H9 (cell line): ENCODE data around the gene TMEM217. TPM values are rescaled to one million over a fixed set of nuclear protein-coding genes. Genes with fewer than 3 reads are reported as not detected.

ENCODE experiments used
- DNase-seq: peaks from one replicate; pipeline ENCODE4 v3.0.0-alpha.2; 2017
- H2AFZ ChIP-seq: one replicate; pipeline ENCODE4 v1.6.1; 2013; ENCODE audit warnings: mild to moderate bottlenecking, low read length, control low read depth, moderate library complexity
- H2AK5ac ChIP-seq: 2 replicates; pipeline ENCODE4 v1.6.1; 2013; ENCODE audit warnings: low read length, control low read depth, mixed read lengths; ENCODE audit not compliant: insufficient read length
- H2BK120ac ChIP-seq: one replicate; pipeline ENCODE4 v1.6.1; 2013; ENCODE audit warnings: low read depth, mild to moderate bottlenecking, low read length, control low read depth, inconsistent platforms; ENCODE audit not compliant: poor library complexity, severe bottlenecking
- H2BK12ac ChIP-seq: 2 replicates; pipeline ENCODE4 v1.6.1; 2013; ENCODE audit warnings: low read length, control low read depth, mixed read lengths, low read depth; ENCODE audit not compliant: insufficient read length
- H2BK15ac ChIP-seq: 2 replicates; pipeline ENCODE4 v1.6.1; 2013; ENCODE audit warnings: low read depth, low read length, control low read depth
- H2BK20ac ChIP-seq: one replicate; pipeline ENCODE4 v1.6.1; 2013; ENCODE audit warnings: low read depth, mild to moderate bottlenecking, low read length, control low read depth, inconsistent platforms; ENCODE audit not compliant: poor library complexity, severe bottlenecking
- H2BK5ac ChIP-seq: 2 replicates; pipeline ENCODE4 v1.6.1; 2013; ENCODE audit warnings: low read length, control low read depth, mixed read lengths; ENCODE audit not compliant: insufficient read length
- H3K14ac ChIP-seq: 2 replicates; pipeline ENCODE4 v1.6.1; 2013; ENCODE audit warnings: low read length, control low read depth; ENCODE audit not compliant: insufficient read depth
- H3K18ac ChIP-seq: 2 replicates; pipeline ENCODE4 v1.6.1; 2013; ENCODE audit warnings: low read depth, mild to moderate bottlenecking, mixed read lengths, low read length, control low read depth; ENCODE audit not compliant: insufficient read length
- H3K23ac ChIP-seq: 2 replicates; pipeline ENCODE4 v1.6.1; 2013; ENCODE audit warnings: low read length, control low read depth, mixed read lengths, low read depth; ENCODE audit not compliant: insufficient read length
- H3K23me2 ChIP-seq: 2 replicates; pipeline ENCODE4 v1.6.1; 2013; ENCODE audit warnings: low read depth, mild to moderate bottlenecking, mixed read lengths, low read length, control low read depth; ENCODE audit not compliant: insufficient read length, poor library complexity, severe bottlenecking
- H3K27ac ChIP-seq: 2 replicates; pipeline ENCODE4 v1.5.1; 2013; ENCODE audit warnings: low read length, control low read depth, mixed read lengths, low read depth; ENCODE audit not compliant: insufficient read length
- H3K27me3 ChIP-seq: 2 replicates; pipeline ENCODE4 v1.6.1; 2013; ENCODE audit warnings: low read length, control low read depth, inconsistent platforms; ENCODE audit not compliant: insufficient read depth
- H3K4ac ChIP-seq: 2 replicates; pipeline ENCODE4 v1.6.1; 2013; ENCODE audit warnings: low read depth, mild to moderate bottlenecking, control low read depth, inconsistent platforms, low read length, moderate library complexity
- H3K4me1 ChIP-seq: 2 replicates; pipeline ENCODE4 v1.6.1; 2013; ENCODE audit warnings: low read length, control low read depth, inconsistent platforms; ENCODE audit not compliant: insufficient read depth
- H3K4me2 ChIP-seq: 2 replicates; pipeline ENCODE4 v1.6.1; 2013; ENCODE audit warnings: low read length, control low read depth, mixed read lengths; ENCODE audit not compliant: insufficient read length, insufficient read depth
- H3K56ac ChIP-seq: 2 replicates; pipeline ENCODE4 v1.6.1; 2013; ENCODE audit warnings: low read depth, mild to moderate bottlenecking, mixed read lengths, low read length, control low read depth; ENCODE audit not compliant: insufficient read length
- H3K79me1 ChIP-seq: 2 replicates; pipeline ENCODE4 v1.6.1; 2013; ENCODE audit warnings: low read depth, mild to moderate bottlenecking, moderate library complexity, low read length, control low read depth, inconsistent platforms; ENCODE audit not compliant: insufficient read depth, poor library complexity, severe bottlenecking
- H3K79me2 ChIP-seq: 2 replicates; pipeline ENCODE4 v1.6.1; 2013; ENCODE audit warnings: low read length, control low read depth, inconsistent platforms; ENCODE audit not compliant: insufficient read depth
- H3K9ac ChIP-seq: 2 replicates; pipeline ENCODE4 v1.6.1; 2013; ENCODE audit warnings: low read length, control low read depth, mixed read lengths; ENCODE audit not compliant: insufficient read length; ENCODE audit errors: extremely low read depth
- H3K9me3 ChIP-seq: one replicate; pipeline ENCODE4 v1.6.1; 2013; ENCODE audit warnings: low read depth, low read length, inconsistent platforms; ENCODE audit not compliant: control insufficient read depth
- H3T11ph ChIP-seq: one replicate; pipeline ENCODE4 v1.6.1; 2013; ENCODE audit warnings: mild to moderate bottlenecking, low read length, control low read depth, inconsistent platforms
- H4K20me1 ChIP-seq: one replicate; pipeline ENCODE4 v1.6.1; 2013; ENCODE audit not compliant: control insufficient read depth, insufficient read length, insufficient read depth
- H4K5ac ChIP-seq: 2 replicates; pipeline ENCODE4 v1.6.1; 2013; ENCODE audit warnings: low read depth, mild to moderate bottlenecking, mixed read lengths, low read length, control low read depth; ENCODE audit not compliant: insufficient read length
- H4K8ac ChIP-seq: replicated peaks from 2 replicates; pipeline ENCODE4 v1.6.1; 2013; ENCODE audit warnings: low read length, control low read depth, mixed read lengths, low read depth; ENCODE audit not compliant: insufficient read length
- H4K91ac ChIP-seq: 2 replicates; pipeline ENCODE4 v1.6.1; 2013; ENCODE audit warnings: low read depth, mild to moderate bottlenecking, moderate library complexity, mixed read lengths, low read length, control low read depth; ENCODE audit not compliant: insufficient read length
- H3K27ac Mint-ChIP-seq, 3 experiments: 2 replicates in 2 of 3; 3 replicates in 1 of 3; pipeline ENCODE4 v1.8.0; 2020 to 2021; ENCODE audit warnings: mixed read lengths in 3 of 3, mild to moderate bottlenecking in 1 of 3, moderate library complexity in 1 of 3
- H3K27me3 Mint-ChIP-seq: 2 replicates; pipeline ENCODE4 v1.8.0; 2021; ENCODE audit warnings: low read depth, mild to moderate bottlenecking, moderate library complexity, mixed read lengths
- H3K36me3 Mint-ChIP-seq, 3 experiments: 2 replicates in 2 of 3; 3 replicates in 1 of 3; pipeline ENCODE4 v1.8.0; 2020 to 2021; ENCODE audit warnings: low read depth in 3 of 3, mixed read lengths in 3 of 3; ENCODE audit not compliant: insufficient read depth in 1 of 3
- H3K4me1 Mint-ChIP-seq, 2 experiments: 2 replicates each; pipeline ENCODE4 v1.8.0; 2020; ENCODE audit warnings: mixed read lengths in 2 of 2
- H3K4me3 Mint-ChIP-seq, 2 experiments: 2 replicates in 1 of 2; 3 replicates in 1 of 2; pipeline ENCODE4 v1.8.0; 2020 to 2021; ENCODE audit warnings: mild to moderate bottlenecking in 2 of 2, mixed read lengths in 2 of 2, moderate library complexity in 1 of 2
- H3K9me3 Mint-ChIP-seq, 2 experiments: 2 replicates in 1 of 2; 3 replicates in 1 of 2; pipeline ENCODE4 v1.8.0; 2020; ENCODE audit warnings: mild to moderate bottlenecking in 2 of 2, mixed read lengths in 2 of 2, moderate library complexity in 1 of 2
- WGBS: extraction: QIAGEN DNeasy Blood & Tissue Kit; methylation state at CpG from one replicate; pipeline ENCODE4 v1.1.7; 2013; ENCODE audit warnings: missing lambda C conversion rate, low lambda C conversion rate, mixed read lengths; ENCODE audit not compliant: insufficient read length; ENCODE audit errors: extremely low coverage; 5-methylcytosine and 5-hydroxymethylcytosine counted together
- total RNA-seq: library from RNA; stranded (reverse); gene quantifications from 2 replicates; pipeline ENCODE4 v1.2.1, GENCODE V29; 2021
- TF ChIP-seq, protein P1 (sequence below): fragments of 200-600 bp; sonication (generic); conservative IDR thresholded peaks from 3 replicates; pipeline ENCODE4 v1.8.0; 2021; ENCODE audit warnings: antibody characterized with exemption, mild to moderate bottlenecking

Gene TMEM217
- total RNA-seq, 1 experiment from 2014 or later: 1.1 TPM

DNA sequence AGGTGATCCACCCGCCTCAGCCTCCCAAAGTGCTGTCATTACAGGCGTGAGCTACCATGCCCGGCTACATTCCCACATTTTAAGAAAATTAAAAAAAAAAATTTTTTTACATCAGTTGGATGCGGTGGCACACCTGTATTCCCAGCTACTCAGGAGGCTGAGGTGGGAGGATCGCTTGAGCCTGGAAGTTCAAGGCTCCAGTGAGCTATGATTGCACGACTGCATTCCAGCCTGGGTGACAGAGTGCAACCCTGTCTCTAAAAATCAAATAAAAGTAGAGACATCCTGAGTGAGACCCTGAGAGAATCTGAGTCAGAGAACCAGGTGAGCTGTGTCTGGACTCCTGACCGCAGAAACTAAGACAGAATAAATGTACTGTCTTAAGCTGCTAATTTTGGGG is 49.2 kb downstream of the TMEM217 start:
- H3K4me2 ChIP-seq: no peak overlapping the region
- Mint-ChIP-seq H3K36me3 (no peaks in the 10 kb centered on the region), H3K4me3 (no peak overlapping the region), H3K27ac (no peak overlapping the region), H3K27me3 (no peaks in the 10 kb centered on the region), H3K4me1 (peaks cover 2 to 5% of the 10 kb centered on the region in 2 experiments), H3K9me3 (peaks cover 0 to 2% of the 10 kb centered on the region in 2 experiments; a peak in 1 of 5 replicates)
- H3K9ac ChIP-seq: no peak overlapping the region
- H3K4ac ChIP-seq: no peak overlapping the region
- H3K4me1 ChIP-seq: no peaks in the 10 kb centered on the region; the same call in 1 of the 2 replicates
- H3K79me2 ChIP-seq: no peaks in the 10 kb centered on the region
- H3K18ac ChIP-seq: no peak overlapping the region
- no peak overlapping the region for H2BK15ac ChIP-seq
- H3K23ac ChIP-seq: no peak overlapping the region
- no peaks in the 10 kb centered on the region for H3K9me3 ChIP-seq
- no peak overlapping the region for H2BK20ac ChIP-seq
- no peak overlapping the region for H2AK5ac ChIP-seq
- H4K20me1 ChIP-seq: no peaks in the 10 kb centered on the region
- H4K5ac ChIP-seq: no peak overlapping the region
- H3K27me3 ChIP-seq: no peaks in the 10 kb centered on the region
- H3K14ac ChIP-seq: no peak overlapping the region
- no peak overlapping the region for H3K27ac ChIP-seq
- H3K23me2 ChIP-seq: no peaks in the 10 kb centered on the region
- no CpG with 5 or more reads among the region's 7 CpGs for WGBS
- no peak overlapping the region for H2BK120ac ChIP-seq
- no peak overlapping the region for H3T11ph ChIP-seq
- no peaks in the 10 kb centered on the region for H3K79me1 ChIP-seq
- DNase-seq: no peak
- no peak overlapping the region for H4K91ac ChIP-seq
- H4K8ac ChIP-seq: no peak overlapping the region
- H2AFZ ChIP-seq: no peak overlapping the region
- H2BK5ac ChIP-seq: no peak overlapping the region
- no peak overlapping the region for H2BK12ac ChIP-seq
- H3K56ac ChIP-seq: no peak overlapping the region
- TF ChIP-seq, protein P1, sequence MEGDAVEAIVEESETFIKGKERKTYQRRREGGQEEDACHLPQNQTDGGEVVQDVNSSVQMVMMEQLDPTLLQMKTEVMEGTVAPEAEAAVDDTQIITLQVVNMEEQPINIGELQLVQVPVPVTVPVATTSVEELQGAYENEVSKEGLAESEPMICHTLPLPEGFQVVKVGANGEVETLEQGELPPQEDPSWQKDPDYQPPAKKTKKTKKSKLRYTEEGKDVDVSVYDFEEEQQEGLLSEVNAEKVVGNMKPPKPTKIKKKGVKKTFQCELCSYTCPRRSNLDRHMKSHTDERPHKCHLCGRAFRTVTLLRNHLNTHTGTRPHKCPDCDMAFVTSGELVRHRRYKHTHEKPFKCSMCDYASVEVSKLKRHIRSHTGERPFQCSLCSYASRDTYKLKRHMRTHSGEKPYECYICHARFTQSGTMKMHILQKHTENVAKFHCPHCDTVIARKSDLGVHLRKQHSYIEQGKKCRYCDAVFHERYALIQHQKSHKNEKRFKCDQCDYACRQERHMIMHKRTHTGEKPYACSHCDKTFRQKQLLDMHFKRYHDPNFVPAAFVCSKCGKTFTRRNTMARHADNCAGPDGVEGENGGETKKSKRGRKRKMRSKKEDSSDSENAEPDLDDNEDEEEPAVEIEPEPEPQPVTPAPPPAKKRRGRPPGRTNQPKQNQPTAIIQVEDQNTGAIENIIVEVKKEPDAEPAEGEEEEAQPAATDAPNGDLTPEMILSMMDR: no peak
